Measurements from ENCODE around the gene ZMYND12. TPM values are rescaled to one million over a fixed set of nuclear protein-coding genes. Genes with fewer than 3 reads are reported as not detected.

ZMYND12 gene
- total RNA-seq, 1 experiment from 2014 or later = 0.28 TPM

DNA sequence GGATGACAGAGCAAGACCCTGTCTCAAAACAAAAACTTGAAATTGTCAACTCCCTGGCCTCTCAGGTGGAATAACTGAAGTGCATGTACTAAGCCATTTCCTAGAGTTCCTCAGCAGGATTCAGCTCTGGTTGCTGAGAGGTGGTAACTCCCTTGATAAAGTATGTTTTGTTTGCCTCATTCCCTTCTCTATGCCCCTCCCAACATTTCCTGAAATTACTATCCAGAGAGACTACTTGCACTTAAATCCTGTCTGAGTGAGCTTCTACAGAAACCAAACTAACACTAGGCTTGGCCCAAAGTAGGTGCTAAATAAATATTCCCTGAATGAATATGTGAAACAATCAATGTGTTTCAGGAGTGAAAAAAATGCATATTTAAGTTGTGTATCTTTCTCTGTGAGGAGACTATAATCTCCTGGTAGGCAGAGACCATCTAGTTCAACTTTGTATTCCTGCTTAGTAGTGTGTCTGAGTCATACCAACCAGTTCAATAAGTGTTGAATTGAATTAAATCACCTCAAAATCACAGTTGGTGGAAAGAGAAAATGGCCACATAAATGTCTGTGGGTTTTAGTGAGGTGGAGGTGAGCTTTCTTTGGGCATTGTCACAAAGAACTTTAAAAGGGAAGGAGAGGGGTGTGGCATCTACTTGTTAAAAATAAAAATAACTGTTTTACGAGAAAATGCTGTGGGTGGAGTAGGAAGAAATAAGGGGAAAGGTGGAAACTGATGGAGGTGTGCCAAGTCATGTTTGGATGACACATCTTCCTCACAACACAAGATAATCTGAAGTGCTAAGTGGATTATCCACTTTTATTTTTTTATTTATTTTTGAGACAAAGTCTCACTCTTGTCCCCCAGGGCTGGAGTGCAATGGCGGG, 62.6 kb downstream of the ZMYND12 start:
- CTCF ChIA-PET = no interaction called here
- intact Hi-C loops (cut with micrococcal nuclease; ENCODE audit: unreplicated experiment) = no loop called here
- BruUV-seq (replicated peaks) = no TSS peak

DNA sequence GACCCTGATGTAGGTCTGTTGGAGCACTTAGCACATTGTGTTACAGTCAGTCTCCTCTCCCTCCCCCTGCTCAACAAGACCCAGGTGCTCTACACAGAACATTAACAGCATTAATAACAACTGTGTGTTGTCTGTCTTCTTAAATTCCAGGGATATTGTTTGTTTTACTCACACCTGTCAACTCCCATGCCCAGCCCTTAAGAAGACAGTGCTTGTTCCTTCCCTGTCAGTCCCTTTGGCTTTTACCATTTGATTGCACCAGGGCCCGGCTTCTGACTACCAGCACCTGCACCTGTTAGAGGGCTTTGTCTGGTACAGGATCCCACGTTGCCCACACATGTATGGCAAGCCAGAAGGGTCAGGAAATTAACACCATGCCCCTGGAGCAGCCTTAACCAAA, 63.6 kb downstream of the ZMYND12 start:
- Histone ChIP-seq H3K4me1 (ENCODE audit: insufficient read depth, low read length, poor library complexity, severe bottlenecking) (no peaks in the 10 kb centered on the region), H3K9me3 (ENCODE audit: low read depth, low read length, poor library complexity, severe bottlenecking) (no peaks in the 10 kb centered on the region), H3K27ac (ENCODE audit: low read depth, low read length, poor library complexity, severe bottlenecking) (no peak overlapping the region), H3K36me3 (ENCODE audit: insufficient read depth, low read length, poor library complexity, severe bottlenecking) (no peaks in the 10 kb centered on the region), H3K27me3 (replicated peaks; ENCODE audit: insufficient read depth, low read depth, low read length, poor library complexity) (no peaks in the 10 kb centered on the region), H3K4me3 (ENCODE audit: low read depth, low read length, poor library complexity, severe bottlenecking) (no peak overlapping the region)
- intact Hi-C loops (cut with micrococcal nuclease; ENCODE audit: unreplicated experiment) = no loop called here
- BruUV-seq (replicated peaks) = no TSS peak
- ChIA-PET CTCF (no interaction called here), POLR2A (ENCODE audit: low non-redundant PET) (no interaction called here)
- DNase-seq (ENCODE audit: low spot score) = no peak
- TF ChIP-seq, protein P1, sequence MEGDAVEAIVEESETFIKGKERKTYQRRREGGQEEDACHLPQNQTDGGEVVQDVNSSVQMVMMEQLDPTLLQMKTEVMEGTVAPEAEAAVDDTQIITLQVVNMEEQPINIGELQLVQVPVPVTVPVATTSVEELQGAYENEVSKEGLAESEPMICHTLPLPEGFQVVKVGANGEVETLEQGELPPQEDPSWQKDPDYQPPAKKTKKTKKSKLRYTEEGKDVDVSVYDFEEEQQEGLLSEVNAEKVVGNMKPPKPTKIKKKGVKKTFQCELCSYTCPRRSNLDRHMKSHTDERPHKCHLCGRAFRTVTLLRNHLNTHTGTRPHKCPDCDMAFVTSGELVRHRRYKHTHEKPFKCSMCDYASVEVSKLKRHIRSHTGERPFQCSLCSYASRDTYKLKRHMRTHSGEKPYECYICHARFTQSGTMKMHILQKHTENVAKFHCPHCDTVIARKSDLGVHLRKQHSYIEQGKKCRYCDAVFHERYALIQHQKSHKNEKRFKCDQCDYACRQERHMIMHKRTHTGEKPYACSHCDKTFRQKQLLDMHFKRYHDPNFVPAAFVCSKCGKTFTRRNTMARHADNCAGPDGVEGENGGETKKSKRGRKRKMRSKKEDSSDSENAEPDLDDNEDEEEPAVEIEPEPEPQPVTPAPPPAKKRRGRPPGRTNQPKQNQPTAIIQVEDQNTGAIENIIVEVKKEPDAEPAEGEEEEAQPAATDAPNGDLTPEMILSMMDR (conservative IDR thresholded peaks at IDR 0.05; ENCODE audit: low read depth, low read length) = no peak
- no peak for TF ChIP-seq EZH2 (IDR thresholded peaks at IDR 0.05; ENCODE audit: borderline replicate concordance, low read depth, low read length, poor library complexity, severe bottlenecking)

More for the DNA sequence above, 62.6 kb downstream of the ZMYND12 start:
- Histone ChIP-seq H3K4me3 (ENCODE audit: low read depth, low read length, poor library complexity, severe bottlenecking) (no peak overlapping the region), H3K9me3 (ENCODE audit: low read depth, low read length, poor library complexity, severe bottlenecking) (no peaks in the 10 kb centered on the region), H3K27me3 (replicated peaks; ENCODE audit: insufficient read depth, low read depth, low read length, poor library complexity) (no peaks in the 10 kb centered on the region), H3K36me3 (ENCODE audit: insufficient read depth, low read length, poor library complexity, severe bottlenecking) (no peaks in the 10 kb centered on the region), H3K27ac (ENCODE audit: low read depth, low read length, poor library complexity, severe bottlenecking) (no peak overlapping the region), H3K4me1 (ENCODE audit: insufficient read depth, low read length, poor library complexity, severe bottlenecking) (no peaks in the 10 kb centered on the region)
- no peak for DNase-seq (ENCODE audit: low spot score)
- no peak for TF ChIP-seq EZH2 (IDR thresholded peaks at IDR 0.05; ENCODE audit: borderline replicate concordance, low read depth, low read length, poor library complexity, severe bottlenecking)
- TF ChIP-seq, protein P1 (conservative IDR thresholded peaks at IDR 0.05; ENCODE audit: low read depth, low read length) = no peak
- POLR2A ChIA-PET (ENCODE audit: low non-redundant PET) = no interaction called here

DNA sequence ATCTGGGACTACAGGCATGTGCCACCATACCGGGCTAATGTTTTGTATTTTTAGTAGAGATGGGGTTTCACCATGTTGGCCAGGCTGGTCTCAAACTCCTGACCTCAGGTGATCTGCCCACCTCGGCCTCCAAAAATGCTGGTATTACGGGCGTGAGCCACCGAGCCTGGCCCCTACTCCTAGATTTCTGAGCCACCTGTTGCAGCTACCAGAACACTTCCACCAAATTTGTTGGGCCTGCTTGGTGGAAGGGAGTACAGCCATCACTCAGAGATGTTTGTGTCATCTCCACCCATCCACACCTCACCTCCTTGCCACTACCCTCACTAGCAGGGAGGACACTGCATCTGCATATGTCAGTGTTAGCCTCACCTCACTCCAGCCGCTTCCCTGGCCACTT, 69.8 kb downstream of the ZMYND12 start:
- no peaks in the 10 kb centered on the region for H3K9me3 ChIP-seq (ENCODE audit: low read depth, low read length, poor library complexity, severe bottlenecking)
- TF ChIP-seq EZH2 (IDR thresholded peaks at IDR 0.05; ENCODE audit: borderline replicate concordance, low read depth, low read length, poor library complexity, severe bottlenecking) = no peak
- TF ChIP-seq, protein P1 (conservative IDR thresholded peaks at IDR 0.05; ENCODE audit: low read depth, low read length) = no peak
- no peak overlapping the region for H3K4me3 ChIP-seq (ENCODE audit: low read depth, low read length, poor library complexity, severe bottlenecking)
- H3K27me3 ChIP-seq (replicated peaks; ENCODE audit: insufficient read depth, low read depth, low read length, poor library complexity) = peaks cover 21% of the 10 kb centered on the region
- POLR2A ChIA-PET (ENCODE audit: low non-redundant PET) = no interaction called here
- H3K36me3 ChIP-seq (ENCODE audit: insufficient read depth, low read length, poor library complexity, severe bottlenecking) = no peaks in the 10 kb centered on the region
- no peak overlapping the region for H3K27ac ChIP-seq (ENCODE audit: low read depth, low read length, poor library complexity, severe bottlenecking)
- CTCF ChIA-PET = interaction anchor here (0.7 kb wide), 1 partner anchor 239 kb away, joined by 3 read pairs; no protein-coding TSS in a partner anchor
- no TSS peak for BruUV-seq (replicated peaks)
- no peak for DNase-seq (ENCODE audit: low spot score)
- no peaks in the 10 kb centered on the region for H3K4me1 ChIP-seq (ENCODE audit: insufficient read depth, low read length, poor library complexity, severe bottlenecking)
- intact Hi-C loops (cut with micrococcal nuclease; ENCODE audit: unreplicated experiment) = no loop called here

All from A673 (cell line).